SHP77 (cell line): ENCODE results near the gene OR52B2.
"Not testable (repeated sequence)": the region's sequence is repeated elsewhere in the genome, so short reads cannot be mapped to it uniquely, and the experiment has no call there.

Experiments used
- DNase-seq, 2 experiments: peaks; one replicate each; lab custom pipeline; 2025; lab: John Stamatoyannopoulos, UW

The OR52B2 gene

DNA sequence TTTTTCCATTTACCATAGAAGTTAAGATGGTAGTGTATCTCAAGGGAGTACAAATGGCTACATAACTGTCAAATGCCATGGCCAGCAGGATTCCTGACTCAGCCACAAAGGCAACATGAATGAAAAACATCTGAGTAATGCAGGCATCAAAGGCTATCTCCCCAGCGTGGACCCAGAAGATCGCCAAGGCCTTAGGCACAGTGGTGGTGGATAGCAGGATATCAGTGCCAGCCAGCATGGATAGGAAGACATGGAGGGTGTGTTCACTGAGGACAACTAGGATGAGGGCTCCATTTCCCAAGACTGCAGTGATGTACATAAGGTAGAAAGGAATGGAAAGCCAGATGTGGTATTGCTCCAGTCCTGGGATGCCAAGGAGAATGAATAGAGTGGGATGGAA is 18.0 kb downstream of the OR52B2 start:
- no peak for DNase-seq

GRCh38 chr11:6151117-6151516 is 19.0 kb downstream of the OR52B2 start:
- DNase-seq: no peak

- DNase-seq: not testable (repeated sequence)
These were observed 26.4 kb downstream of the OR52B2 start for GRCh38 chr11:6143737-6144136.

GRCh38 chr11:6142936-6143335 is 27.2 kb downstream of the OR52B2 start:
- no peak for DNase-seq

- not testable (repeated sequence) for DNase-seq
These were observed 34.2 kb downstream of the OR52B2 start for GRCh38 chr11:6135936-6136335.

GRCh38 chr11:6132431-6132830 is 37.7 kb downstream of the OR52B2 start:
- no peak for DNase-seq

DNA sequence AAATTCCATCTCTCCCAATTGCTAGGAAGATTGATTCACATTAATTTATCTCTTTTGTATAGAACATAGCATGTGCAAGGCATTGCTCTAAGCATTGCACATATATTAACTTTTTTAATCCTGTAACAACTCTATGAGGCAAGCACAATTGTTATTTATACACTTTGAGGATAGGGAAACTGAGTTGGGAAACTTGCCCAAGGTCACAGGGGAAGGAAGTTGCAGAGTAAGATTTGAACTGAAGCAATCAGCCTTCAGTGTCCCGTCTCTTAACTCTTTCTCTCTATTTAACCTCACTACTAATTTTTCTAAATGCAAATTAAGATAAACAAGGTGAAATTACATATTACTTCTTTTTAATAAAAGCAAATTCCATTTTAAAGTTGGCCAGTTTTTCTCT is 40.5 kb downstream of the OR52B2 start:
- DNase-seq: no peak

GRCh38 chr11:6129011-6129410 is 41.1 kb downstream of the OR52B2 start:
- DNase-seq: no peak

DNA sequence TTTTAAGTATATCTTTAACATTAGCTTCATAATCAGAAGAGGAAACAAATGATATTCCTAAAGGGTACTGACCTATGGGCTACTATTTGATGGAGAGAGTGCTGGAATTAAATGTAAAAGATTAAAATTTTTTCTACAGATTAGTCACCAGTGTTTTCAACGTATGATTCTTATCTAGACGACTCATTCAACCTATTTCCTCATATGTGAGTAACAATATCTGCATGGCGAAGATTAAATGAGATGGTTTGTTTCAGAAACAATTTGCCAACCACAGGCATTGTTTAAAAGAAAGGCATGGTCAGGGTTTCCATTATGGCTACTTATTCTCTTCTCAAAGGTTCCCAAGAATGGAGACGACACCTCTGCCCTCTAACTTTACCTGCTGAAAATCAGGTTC is 42.2 kb downstream of the OR52B2 start:
- DNase-seq: no peak

DNA sequence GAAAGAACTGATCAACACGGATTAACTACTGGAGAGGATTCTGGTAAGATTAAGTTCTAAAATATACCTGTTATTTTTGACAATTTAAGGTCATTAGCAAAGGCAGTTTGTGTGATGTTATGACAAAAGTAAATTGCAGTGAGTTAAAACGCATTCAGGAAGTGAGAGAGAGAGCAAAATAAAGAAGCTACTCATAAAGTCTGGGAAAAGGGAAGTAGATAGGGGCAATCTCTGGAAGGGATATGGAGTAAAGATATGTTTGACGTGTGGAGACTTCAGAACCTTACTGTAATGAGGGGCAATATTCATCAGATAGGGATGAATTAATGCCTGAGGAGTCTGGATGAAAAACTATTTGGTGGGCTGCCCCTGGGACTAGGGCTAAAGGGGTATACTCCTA is 45.9 kb downstream of the OR52B2 start:
- no peak for DNase-seq
